ENCODE data around the gene AMBRA1. TPM values are rescaled to one million over a fixed set of nuclear protein-coding genes. Genes with fewer than 3 reads are reported as not detected.

AMBRA1 gene
- total RNA-seq, 1 donor from 2014 or later = 16.8 TPM

DNA sequence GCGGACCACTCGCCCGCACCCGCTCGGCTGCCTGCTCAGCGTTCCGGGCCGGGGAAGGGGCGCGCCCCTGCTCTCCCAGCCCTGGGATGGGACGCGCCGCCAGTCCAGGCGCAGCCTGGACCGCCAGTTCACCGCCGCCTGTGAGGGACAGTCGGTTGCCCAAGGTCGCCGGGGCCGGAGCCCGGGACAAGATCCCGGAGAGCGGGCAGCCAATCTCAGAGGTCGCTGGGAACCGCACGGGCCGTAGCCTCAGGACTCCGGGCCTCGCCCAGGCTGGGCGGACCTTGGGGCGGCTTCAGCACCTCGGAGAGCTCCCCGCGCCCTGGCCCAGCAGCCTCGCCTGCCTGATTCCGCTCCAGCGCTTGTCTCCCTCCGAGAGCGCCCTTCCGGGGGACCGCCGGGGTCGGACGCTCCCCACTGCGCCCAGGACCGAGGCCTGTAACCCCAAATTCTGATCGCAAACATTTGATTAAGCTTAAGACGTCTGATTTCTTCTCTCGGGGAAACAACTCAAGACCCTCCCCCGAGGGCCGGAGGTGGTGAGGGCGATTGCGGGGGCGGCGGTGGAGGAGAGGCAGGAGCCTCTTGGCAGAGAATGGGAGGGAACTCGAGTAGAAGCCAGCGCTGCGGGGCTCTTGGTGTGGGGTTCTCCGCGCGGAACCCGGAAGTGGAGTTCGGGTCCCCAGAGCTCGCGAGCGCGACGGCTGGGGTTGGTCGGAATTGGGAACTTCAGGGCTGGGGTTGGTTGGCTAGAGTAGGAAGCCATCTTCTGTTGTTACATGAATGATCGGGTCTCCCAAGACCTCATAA, 201.2 kb downstream of the AMBRA1 start:
- ATAC-seq = peak; percentile 86

GRCh38 chr11:46391578-46392420, 202.0 kb downstream of the AMBRA1 start, which contains the start of gene CHRM4:
TSS of gene CHRM4 (minus strand) at chr11:46391776. CDS start at chr11:46386557, 5,219 bp downstream.
- ATAC-seq = no peak

- ATAC-seq = no peak
These were observed 202.6 kb downstream of the AMBRA1 start for GRCh38 chr11:46391186-46391577.

DNA sequence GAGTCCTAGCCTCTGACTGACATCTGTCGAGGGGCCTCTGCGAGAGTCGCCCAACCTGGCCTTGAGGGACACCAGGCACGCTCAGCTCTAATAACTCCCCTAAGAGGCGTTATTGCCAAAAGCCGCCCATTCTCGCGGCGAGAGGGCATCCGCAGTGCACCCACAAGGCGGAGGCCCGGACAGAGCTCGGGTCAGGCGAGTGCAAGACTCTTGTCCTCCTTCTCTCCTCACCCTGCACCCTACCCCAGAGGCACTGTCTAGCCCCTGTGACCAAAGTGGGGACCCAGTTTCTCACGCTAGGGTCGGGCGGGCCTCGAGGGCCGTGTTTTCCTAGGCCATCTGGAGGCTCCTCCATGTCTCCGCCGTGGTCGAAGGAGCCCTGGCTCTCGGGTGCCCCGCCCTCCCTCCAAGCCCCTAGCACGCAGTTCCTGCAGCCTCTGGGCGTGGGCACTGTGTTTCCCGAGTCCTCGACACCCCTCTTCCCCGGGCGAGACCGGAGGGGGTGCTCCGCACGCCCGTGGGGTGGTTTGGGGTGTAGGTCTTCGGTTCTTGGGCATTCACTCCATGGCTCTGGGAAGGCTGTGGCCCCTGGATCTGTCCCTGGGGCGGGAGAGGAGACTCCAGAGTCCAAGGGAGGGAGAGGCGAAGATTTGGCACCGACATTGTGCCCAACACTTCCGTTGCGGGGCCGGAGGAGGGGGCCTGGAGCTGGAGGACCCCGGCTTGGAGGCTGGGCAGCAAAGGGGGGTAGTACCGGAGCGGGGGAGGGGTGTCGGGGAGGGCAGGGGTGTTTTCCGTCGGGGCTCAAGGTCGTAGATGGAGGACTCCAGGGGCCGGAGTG, 203.3 kb downstream of the AMBRA1 start:
- ATAC-seq = no peak

- ATAC-seq = peak; percentile 57
These were observed 204.1 kb downstream of the AMBRA1 start for GRCh38 chr11:46389450-46390330.

DNA sequence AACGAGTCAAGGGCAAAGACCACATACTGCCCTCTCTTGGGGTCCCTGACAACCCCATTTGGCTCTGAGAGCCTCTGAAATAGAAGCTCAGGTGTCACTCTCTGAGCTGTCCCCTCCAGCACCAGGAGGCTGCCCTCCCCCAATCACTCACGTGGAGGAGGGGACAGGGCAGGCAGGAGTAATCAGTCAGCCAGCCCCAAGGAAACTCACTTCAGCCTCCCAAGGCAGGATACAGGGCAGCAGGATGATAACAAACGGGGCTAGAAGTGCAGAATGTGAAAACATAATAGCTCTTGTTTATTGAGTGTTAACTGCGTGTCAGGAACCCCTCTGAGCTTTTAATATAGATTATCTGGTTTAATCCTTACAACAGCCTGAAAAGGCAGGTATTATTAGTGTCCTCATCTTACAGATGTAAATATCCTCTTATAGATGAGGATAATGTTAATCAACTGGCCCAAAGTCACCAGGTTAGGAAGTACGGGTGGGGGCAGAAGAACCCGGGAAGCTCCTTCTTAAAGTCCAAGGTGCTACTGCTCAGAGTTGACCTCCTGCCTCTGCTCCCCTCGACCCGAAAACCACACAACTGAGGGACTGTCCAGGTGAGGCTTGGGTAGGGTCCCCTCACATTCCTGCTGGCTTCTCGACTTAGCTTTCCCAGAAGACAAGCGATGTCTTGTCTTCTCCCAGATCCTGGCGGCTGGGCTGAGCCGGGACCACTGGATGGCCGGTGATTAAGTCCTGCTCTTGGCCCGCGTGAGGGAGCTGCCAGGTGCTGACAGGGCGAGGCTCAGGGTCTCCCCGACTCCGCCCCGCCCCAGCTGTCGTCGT, 205.0 kb downstream of the AMBRA1 start:
- no peak for ATAC-seq

DNA sequence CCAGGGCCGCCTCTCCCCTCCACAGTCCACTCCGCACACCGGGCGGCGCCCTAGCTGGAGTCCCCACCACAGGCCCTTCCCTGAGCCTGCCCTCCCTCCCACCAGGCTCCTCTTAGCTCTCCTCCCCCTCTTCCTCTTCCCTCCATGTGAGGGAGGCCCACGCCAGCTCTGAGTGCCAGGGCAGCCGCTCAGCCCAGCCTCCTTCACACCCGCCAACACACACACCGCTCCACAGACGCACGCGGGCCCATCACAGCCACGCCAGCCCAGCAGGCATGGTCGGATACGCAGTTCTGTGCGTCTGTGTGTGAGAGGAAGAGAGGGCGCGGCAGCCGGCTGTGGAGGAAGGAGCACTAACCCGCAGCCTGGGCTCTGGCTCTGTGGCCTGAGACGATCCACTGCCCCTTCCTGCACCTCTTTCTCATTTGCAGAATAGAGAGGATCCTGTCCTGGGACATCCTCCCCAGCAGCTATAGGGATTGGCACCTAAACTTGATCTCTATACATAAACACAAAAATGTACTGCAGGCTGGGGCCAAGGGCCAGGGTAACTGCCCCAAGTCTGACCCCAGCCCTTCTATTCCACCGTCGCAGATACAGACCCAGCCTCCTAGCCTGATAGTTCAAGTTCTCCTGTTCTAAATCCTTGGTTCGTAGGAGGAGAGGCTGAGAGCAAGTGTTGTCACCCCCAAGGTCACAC, 205.8 kb downstream of the AMBRA1 start:
- ATAC-seq = no peak

DNA sequence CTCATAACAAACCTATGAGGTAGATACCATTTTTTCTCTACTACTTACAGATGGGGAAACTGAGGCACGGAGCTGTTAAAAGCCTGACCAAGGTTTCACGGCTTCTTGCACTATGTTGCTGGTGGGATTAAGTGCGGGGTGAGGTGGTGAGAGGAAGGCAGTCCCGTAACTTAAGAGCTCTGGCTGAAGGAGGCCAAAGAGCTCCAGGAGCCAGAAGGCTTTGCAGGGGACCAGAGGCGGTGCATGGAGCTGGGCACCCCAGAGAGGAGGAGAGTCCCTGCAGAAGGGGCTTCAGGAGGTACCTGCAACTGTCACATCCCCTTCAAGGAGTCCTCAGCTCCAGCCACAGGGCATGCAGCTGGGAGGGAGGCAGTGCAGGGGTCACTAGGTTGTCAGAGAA, 206.4 kb downstream of the AMBRA1 start:
- no peak for ATAC-seq

DNA sequence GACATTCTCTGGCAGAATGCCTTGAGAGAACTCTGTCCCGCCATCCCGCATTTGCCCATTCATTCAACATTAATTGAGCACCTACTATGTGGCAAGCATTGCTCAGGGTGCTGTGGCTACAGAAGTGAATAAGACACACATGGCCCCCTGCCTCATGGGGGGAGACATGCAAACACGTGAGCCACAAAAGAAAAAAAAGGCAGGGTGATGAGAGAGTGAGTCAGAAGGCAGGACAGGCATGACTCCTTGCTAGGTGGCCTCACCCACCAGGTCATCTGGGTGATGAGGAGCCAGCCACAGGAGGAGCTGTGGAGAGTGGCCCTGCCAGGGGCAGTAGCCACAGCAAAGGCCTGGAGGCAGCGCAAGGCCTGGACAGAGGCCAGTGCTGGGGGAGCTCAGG, 207.1 kb downstream of the AMBRA1 start:
- peak; percentile 53 for ATAC-seq

GRCh38 chr11:46386005-46386578, 207.7 kb downstream of the AMBRA1 start:
- ATAC-seq = no peak

- no peak for ATAC-seq
These were observed 208.4 kb downstream of the AMBRA1 start for GRCh38 chr11:46385169-46386004.

DNA sequence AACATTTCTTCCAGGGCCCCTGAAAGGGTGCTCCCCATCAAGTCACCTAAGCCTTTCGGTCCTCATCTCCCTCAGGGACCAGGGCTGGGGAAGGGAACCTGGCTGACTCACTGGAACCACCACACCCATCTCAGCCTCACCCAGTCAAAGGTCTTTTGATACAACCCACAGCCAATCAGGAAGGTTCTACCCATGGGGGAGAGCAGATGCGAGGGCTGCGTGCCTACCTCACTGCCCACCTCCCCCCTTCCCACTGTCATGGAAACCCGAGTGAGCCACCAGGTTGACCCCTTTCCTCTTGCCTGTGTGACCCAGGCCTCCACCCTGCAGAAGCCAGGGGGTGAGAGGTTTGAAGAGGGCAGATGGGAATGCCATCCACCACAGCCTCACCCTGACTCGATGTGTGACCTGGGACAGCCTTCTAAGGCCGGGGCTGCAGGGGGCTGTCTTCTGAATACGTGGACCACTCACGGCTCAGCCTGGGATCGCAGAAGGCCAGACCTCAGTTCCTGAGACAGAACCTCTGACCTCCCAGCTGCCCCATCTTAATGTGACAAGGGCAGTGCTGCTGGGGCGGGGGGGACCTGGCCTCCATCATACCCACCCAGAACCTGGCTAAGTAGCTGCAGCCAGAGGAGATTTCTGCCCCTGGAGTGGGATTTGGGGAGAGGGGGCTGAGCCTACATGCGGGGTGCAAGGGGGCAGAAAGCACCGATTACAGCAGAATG, 209.7 kb downstream of the AMBRA1 start:
- ATAC-seq = peak; percentile 26

- ATAC-seq = no peak
These were observed 210.4 kb downstream of the AMBRA1 start for GRCh38 chr11:46383404-46383758.

- ATAC-seq = no peak
These were observed 211.0 kb downstream of the AMBRA1 start for GRCh38 chr11:46382646-46383403.

- no peak for ATAC-seq
These were observed 211.8 kb downstream of the AMBRA1 start for GRCh38 chr11:46381819-46382645.

Data from esophagus mucosa (tissue), 1 donor.